ENCODE results near the gene PTPA.

PTPA gene

GRCh38 chr9:129084087-129084486 lies 27.1 kb upstream of the PTPA start:
- no peak for DNase-seq
- Histone ChIP-seq H3K4me3 (no peak overlapping the region), H3K4me1 (peaks cover 0 to 23% (median 16%) of the 10 kb centered on the region in 4 donors), H3K9me3 (no peaks in the 10 kb centered on the region), H3K27me3 (no peaks in the 10 kb centered on the region), H3K27ac (no peak overlapping the region), H3K36me3 (peaks cover 14 to 49% (median 29%) of the 10 kb centered on the region in 3 donors)
- intact Hi-C loops (cut with DNase I; ENCODE audit: low total_unique reads) = no loop called here
- TF ChIP-seq CTCF (IDR thresholded peaks at IDR 0.05) = no peak

- Histone ChIP-seq H3K27me3 (no peaks in the 10 kb centered on the region), H3K9me3 (no peaks in the 10 kb centered on the region), H3K36me3 (peaks cover 19 to 70% (median 35%) of the 10 kb centered on the region in 3 donors), H3K4me3 (no peak overlapping the region), H3K27ac (no peak overlapping the region), H3K4me1 (no peaks in the 10 kb centered on the region)
- no peak for TF ChIP-seq CTCF (IDR thresholded peaks at IDR 0.05)
- intact Hi-C loops (cut with DNase I; ENCODE audit: low total_unique reads) = no loop called here
- no peak for DNase-seq
Measured at GRCh38 chr9:129089246-129089645, 22.0 kb upstream of the PTPA start.

DNA sequence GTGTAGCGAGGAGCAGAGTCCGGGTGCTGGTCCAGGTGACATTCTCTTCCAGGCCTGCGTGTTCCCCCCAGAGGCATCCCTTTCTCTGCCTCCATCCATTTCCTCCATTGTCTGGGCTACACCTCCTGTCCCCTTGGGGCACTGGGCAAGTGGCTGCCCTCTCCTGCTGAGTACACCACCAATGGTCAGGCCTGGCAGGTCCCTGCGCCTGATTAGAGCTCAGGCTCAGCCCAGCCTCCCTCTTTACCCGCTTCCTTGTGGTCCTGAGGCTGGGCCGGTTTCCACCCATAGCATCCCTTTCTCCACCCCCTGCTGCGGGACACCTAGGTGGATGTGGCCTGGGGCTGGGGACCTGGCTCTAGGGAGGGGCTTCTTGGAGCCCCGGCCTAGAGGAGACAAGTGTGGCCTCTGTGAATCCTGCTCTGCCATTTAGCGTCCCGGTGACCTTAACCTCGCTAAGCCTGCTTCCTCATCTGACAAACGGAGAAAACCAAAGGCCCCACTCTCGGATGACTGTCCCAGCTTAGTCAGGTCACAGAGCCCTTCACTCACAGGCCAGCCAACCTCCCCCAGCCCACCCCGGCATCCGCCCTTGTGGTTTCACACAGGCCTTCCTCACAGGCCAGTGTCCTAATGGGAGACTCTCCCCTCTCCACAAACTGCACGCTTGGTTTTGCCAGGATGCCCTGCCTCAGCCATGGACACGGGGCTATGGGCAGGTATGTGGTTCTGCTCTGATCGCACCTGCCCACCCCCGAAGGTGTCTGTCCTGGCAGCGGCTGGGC lies 17.4 kb upstream of the PTPA start:
- H3K27ac ChIP-seq = no peak overlapping the region

DNA sequence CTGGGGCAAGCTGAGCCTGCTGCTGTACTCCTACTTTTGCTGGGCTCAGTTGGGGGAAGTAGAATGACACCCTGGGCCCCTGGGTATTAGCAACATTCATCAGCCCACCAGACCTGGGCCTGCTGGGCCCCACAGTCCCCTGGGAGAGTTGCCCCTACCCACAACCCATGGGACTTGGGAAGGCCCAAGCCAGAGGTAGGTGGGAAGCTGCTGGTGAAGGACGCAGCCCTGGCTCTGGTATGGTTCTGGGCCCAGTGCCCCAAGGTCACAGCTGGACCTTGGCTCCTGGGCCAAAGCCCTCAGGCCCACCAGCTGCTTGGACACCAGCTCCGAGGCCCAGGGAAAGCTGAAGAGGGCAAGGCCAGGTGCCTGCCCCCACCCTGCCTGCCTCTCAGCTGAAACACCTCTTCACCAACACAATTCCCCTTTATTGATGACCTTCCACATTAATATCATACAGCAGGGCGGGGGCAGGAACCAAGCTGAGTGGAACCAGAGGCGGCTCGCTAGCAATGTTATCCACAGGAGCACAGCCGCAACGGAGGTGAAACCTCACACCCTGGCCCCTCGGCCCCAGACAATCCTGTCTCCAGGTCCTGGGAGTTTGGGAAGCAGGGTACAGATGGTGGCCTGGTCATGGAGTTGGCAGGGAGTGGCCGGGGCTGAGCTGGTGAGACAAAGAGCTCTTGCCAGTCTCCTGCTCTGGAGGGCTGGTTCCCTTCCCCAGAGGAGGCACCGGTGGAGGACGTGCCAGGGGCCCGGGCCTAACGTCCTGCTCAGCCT lies 16.6 kb upstream of the PTPA start:
- H3K27ac ChIP-seq = no peak overlapping the region
- no peak for DNase-seq
- no peaks in the 10 kb centered on the region for H3K4me1 ChIP-seq
- no peaks in the 10 kb centered on the region for H3K27me3 ChIP-seq
- intact Hi-C loops (cut with DNase I; ENCODE audit: low total_unique reads) = no loop called here
- no peak for TF ChIP-seq CTCF (IDR thresholded peaks at IDR 0.05)
- no peaks in the 10 kb centered on the region for H3K9me3 ChIP-seq
- no peak overlapping the region for H3K4me3 ChIP-seq
- H3K36me3 ChIP-seq = peaks cover 32 to 65% (median 42%) of the 10 kb centered on the region in 3 donors

More for the DNA sequence above, 17.4 kb upstream of the PTPA start:
- Histone ChIP-seq H3K4me3 (no peak overlapping the region), H3K4me1 (no peaks in the 10 kb centered on the region), H3K27me3 (no peaks in the 10 kb centered on the region), H3K36me3 (peaks cover 40 to 70% (median 50%) of the 10 kb centered on the region in 3 donors), H3K9me3 (no peaks in the 10 kb centered on the region)
- DNase-seq = no peak
- intact Hi-C loops (cut with DNase I; ENCODE audit: low total_unique reads) = no loop called here
- TF ChIP-seq CTCF (IDR thresholded peaks at IDR 0.05) = no peak

DNA sequence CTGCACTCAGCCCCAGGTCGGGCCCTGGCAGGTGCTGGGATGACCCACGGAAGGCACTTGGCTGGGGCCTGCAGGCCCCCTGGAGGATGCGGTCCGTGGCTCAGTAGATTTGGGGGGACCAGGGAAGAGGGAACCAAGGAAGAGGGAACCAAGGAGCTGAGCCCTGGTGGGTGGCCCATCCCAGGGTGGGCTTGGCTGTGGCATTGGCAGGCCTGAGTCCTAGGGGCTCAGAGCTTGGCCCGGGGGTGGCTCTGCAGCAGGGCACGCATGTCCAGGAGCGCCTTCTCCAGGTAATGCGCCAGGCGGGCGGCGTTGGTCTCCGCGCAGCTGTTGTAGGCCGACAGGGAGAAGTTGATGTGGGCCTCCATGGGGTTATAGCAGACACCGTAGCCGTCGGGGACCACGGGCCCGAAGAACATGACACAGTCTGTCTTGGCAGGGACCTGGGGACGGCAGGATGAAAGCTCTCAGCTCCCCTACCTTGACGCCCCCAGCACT lies 16.0 kb upstream of the PTPA start:
- H3K27me3 ChIP-seq = no peaks in the 10 kb centered on the region
- peaks cover 31 to 65% (median 47%) of the 10 kb centered on the region in 3 donors for H3K36me3 ChIP-seq
- no peaks in the 10 kb centered on the region for H3K4me1 ChIP-seq
- no peak for TF ChIP-seq CTCF (IDR thresholded peaks at IDR 0.05)
- no peak for DNase-seq
- H3K27ac ChIP-seq = no peak overlapping the region
- no peak overlapping the region for H3K4me3 ChIP-seq
- intact Hi-C loops (cut with DNase I; ENCODE audit: low total_unique reads) = no loop called here
- H3K9me3 ChIP-seq = no peaks in the 10 kb centered on the region
